Fibroblast of pulmonary artery (primary cell): ENCODE results near the gene DENND1B.

Experiments used
- DNase-seq: peaks from one replicate; pipeline ENCODE4 v3.0.0-alpha.2; 2010; ENCODE audit warnings: low read depth
- H3K4me3 ChIP-seq: replicated peaks from 2 replicates; pipeline ENCODE4 v1.5.1; 2011; ENCODE audit warnings: low read depth, mild to moderate bottlenecking, control low read depth, low read length, moderate library complexity
- TF ChIP-seq, protein P1 (sequence below): IDR thresholded peaks from 2 replicates; pipeline ENCODE4 v1.5.1; 2011; ENCODE audit warnings: mild to moderate bottlenecking, control low read depth, low read length, inconsistent platforms; ENCODE audit errors: missing control alignments

DENND1B gene

DNA sequence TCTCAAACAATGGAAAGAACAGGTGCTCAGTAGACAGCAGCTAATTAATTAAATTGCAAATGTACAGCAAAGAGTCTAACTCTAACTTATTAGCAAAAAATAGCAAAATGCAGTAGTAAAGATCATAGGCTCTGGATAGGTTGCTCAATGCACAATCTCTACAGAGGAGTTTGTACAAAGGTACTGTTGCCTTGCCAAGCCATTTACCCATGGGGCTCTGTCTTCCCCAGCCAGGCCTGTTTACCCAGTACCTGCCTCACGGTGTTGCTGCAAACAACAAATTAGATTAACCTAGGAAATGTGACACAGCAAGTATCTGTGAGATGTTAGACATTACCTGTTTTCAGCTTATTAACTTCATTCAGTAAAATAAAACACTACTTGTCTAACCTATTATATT is 222.0 kb downstream of the DENND1B start:
- no peak overlapping the region for H3K4me3 ChIP-seq
- TF ChIP-seq, protein P1, sequence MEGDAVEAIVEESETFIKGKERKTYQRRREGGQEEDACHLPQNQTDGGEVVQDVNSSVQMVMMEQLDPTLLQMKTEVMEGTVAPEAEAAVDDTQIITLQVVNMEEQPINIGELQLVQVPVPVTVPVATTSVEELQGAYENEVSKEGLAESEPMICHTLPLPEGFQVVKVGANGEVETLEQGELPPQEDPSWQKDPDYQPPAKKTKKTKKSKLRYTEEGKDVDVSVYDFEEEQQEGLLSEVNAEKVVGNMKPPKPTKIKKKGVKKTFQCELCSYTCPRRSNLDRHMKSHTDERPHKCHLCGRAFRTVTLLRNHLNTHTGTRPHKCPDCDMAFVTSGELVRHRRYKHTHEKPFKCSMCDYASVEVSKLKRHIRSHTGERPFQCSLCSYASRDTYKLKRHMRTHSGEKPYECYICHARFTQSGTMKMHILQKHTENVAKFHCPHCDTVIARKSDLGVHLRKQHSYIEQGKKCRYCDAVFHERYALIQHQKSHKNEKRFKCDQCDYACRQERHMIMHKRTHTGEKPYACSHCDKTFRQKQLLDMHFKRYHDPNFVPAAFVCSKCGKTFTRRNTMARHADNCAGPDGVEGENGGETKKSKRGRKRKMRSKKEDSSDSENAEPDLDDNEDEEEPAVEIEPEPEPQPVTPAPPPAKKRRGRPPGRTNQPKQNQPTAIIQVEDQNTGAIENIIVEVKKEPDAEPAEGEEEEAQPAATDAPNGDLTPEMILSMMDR = no peak
- DNase-seq = no peak

DNA sequence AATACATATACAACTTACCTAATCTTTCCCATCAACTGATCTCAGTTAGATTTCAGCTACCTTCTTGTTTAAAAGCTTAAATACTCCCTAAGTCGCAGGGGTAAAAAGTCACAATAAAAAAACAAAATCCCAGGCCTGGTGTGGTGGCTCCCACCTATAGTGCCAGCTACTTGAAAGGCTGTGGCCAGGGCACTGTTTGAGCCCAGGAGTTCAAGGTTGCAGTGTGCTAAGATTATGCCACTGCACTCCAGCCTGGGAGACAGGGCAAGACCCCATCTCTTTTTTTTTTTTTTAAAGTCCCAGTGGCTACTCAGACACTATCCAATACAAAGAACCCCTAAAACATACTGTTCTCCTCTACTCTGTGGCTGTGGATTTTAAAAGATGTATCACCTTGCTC is 228.3 kb downstream of the DENND1B start:
- no peak overlapping the region for H3K4me3 ChIP-seq
- DNase-seq = no peak
- TF ChIP-seq, protein P1 = no peak

DNA sequence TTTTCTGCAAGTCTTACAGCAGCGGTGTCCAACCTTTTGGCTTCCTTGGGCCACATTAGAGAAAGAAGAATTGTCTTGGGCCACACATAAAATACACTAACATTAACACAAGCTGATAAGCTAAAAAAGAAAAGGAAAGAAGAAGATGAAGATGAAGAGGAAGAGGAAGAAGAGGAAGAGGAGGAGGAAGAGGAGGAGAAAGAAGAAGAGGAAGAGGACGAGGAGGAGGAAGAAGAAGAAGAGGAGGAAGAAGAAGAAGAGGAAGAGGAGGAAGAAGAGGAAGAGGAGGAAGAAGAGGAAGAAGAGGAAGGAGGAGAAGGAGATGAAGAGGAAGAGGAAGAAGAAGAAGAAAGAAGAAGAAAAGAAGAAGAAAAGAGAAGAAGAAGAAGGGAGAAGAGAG is 230.7 kb downstream of the DENND1B start:
- TF ChIP-seq, protein P1 = no peak
- DNase-seq = no peak
- H3K4me3 ChIP-seq = no peak overlapping the region

DNA sequence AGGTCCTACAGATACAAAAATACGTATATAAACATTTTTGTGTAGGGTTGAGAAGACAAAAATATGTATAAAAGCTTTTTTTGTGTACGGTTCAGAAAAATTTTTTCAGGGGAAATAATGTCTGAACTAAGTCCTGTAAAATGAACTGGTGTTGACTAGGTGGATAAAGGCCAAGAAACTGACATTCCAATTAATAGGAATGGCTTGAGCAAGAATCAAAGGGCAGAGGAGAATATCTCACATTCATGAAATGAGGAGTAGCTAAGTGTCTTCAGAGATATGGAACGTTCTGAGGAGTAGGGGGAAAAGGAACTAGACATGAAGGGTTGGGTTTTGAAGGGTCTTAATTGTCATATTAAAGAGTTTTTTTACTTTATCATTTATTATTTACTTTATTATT is 231.2 kb downstream of the DENND1B start:
- H3K4me3 ChIP-seq = no peak overlapping the region
- no peak for DNase-seq
- TF ChIP-seq, protein P1 = no peak

DNA sequence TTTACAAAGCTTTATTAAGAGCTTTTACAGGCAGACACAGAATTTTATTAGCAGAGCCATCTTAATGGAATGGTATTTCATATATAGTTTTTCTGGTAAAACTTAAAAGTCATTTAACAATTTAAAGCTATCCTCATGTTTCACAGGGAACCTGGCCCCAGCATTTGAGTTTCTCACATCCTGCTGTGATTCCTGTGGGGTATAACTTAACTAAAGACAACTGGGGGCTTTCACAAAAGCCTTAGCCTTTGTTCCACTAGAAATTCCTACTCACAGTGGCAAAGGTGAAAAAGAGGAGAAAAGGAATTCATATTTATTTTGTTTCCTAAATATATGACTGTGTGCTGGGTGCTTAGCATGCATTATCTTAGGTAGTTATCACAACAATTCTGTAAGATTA is 233.9 kb downstream of the DENND1B start:
- no peak overlapping the region for H3K4me3 ChIP-seq
- TF ChIP-seq, protein P1 = no peak
- DNase-seq = no peak

DNA sequence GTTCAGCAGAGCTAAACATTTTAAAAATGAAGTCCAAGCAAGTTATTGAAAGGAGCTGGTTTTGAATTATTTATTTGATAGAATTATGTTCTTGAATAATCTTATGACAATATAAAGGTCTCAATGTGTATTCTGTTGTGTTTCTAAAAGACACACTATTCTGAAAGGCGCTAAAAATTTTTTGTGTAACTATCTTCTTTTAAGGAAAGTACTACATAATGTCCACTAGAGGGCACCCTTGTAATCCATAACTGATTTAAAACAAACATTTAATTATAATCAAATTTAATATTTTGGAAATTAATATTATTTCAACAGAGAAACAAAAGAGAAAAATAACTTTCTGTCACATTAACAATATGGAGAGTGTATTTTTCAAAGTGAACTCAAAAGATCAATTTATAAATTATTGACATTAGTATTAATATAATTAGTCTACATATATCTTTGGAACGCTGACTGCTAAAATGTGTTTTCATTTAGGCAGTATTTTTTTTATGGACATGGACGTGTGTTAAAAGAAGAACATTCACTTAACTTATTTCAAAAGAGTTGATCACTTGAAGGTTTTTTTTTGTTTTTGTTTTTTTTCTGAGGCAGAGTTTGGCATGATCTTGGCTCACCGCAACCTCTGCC is 248.4 kb downstream of the DENND1B start:
- TF ChIP-seq, protein P1 = peak; percentile 42
- DNase-seq = peak; percentile 57

DNA sequence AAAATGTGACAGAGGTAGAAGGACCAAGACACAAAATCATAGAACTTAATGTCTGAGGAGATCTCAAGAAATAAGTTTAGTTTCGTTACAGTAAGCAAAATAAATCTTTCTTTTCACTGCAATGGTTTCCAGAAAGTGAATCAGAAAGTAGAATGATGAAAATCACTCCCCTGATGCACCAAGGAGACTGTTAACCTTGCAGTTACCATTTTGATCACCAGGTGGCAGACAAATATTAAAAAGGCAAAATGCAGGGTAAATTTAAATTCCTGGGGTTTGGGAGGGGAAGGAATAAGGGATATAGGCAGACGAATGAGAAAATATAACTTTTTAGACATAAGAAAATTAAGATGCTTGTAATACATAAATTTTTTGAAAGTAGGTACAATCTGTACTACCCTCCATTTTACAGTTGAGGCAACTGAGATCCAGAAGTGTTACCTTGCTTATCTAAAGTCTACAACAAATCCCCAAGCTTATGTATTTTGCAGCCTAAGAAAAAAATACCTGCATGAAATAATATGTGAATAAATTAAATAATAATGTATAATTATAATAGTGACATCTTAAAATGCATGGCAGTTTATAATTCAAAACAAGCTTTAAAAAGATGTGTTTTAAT is 254.1 kb downstream of the DENND1B start:
- TF ChIP-seq, protein P1 = peak; percentile 79
- H3K4me3 ChIP-seq = no peak overlapping the region
- DNase-seq = peak; percentile 66

More for the DNA sequence above, 248.4 kb downstream of the DENND1B start:
- H3K4me3 ChIP-seq = no peak overlapping the region
